Subcutaneous abdominal adipose tissue (tissue), 5 donors: ENCODE results near the gene ZNF821.
"Not testable (repeated sequence)": the region's sequence is repeated elsewhere in the genome, so short reads cannot be mapped to it uniquely, and the experiment has no call there.

ENCODE experiments used
- H3K27ac ChIP-seq: one replicate; pipeline ENCODE4 v1.7.0; 2013; ENCODE audit warnings: low read depth, mild to moderate bottlenecking, inconsistent platforms, low read length, moderate library complexity
- H3K27me3 ChIP-seq, 5 donors: one replicate each; pipeline ENCODE4 v1.7.0; 2013; ENCODE audit warnings: low read length in 5 of 5, inconsistent platforms in 1 of 5; ENCODE audit not compliant: control insufficient read depth in 5 of 5, insufficient read depth in 4 of 5
- H3K36me3 ChIP-seq, 5 donors: one replicate each; pipeline ENCODE4 v1.7.0; 2013; ENCODE audit warnings: low read length in 5 of 5; ENCODE audit not compliant: control insufficient read depth in 5 of 5, insufficient read depth in 5 of 5
- H3K4me1 ChIP-seq, 5 donors: one replicate each; pipeline ENCODE4 v1.7.0; 2013; ENCODE audit warnings: low read length in 5 of 5, mild to moderate bottlenecking in 3 of 5, moderate library complexity in 1 of 5; ENCODE audit not compliant: control insufficient read depth in 5 of 5, insufficient read depth in 5 of 5
- H3K4me3 ChIP-seq, 5 donors: one replicate each; pipeline ENCODE4 v1.7.0; 2013; ENCODE audit warnings: low read length in 5 of 5, low read depth in 1 of 5
- H3K9ac ChIP-seq, 5 donors: one replicate each; pipeline ENCODE4 v1.7.0; 2013; ENCODE audit warnings: low read length in 5 of 5, mild to moderate bottlenecking in 4 of 5, moderate library complexity in 3 of 5
- H3K9me3 ChIP-seq, 5 donors: one replicate each; pipeline ENCODE4 v1.7.0; 2013; ENCODE audit warnings: low read length in 5 of 5; ENCODE audit not compliant: control insufficient read depth in 5 of 5
- donor health status: healthy.
- donor health status: healthy.
- donor health status: healthy.
- donor health status: healthy.
- donor health status: healthy.

Gene ZNF821

GRCh38 chr16:71905765-71906164 is 21.8 kb upstream of the ZNF821 start:
- not testable (repeated sequence) for H3K9me3 ChIP-seq, H3K36me3 ChIP-seq, H3K4me3 ChIP-seq, H3K9ac ChIP-seq, H3K27ac ChIP-seq, H3K27me3 ChIP-seq
- peaks cover 0 to 17% (median 0%) of the 10 kb centered on the region in 5 donors for H3K4me1 ChIP-seq

- H3K27me3 ChIP-seq: no peaks in the 10 kb centered on the region
- no peak overlapping the region for H3K9ac ChIP-seq
- H3K36me3 ChIP-seq: peaks cover 0 to 3% (median 2%) of the 10 kb centered on the region in 5 donors
- no peaks in the 10 kb centered on the region for H3K9me3 ChIP-seq
- H3K4me1 ChIP-seq: peaks cover 0 to 26% (median 10%) of the 10 kb centered on the region in 5 donors
- no peak overlapping the region for H3K4me3 ChIP-seq
- no peak overlapping the region for H3K27ac ChIP-seq
Measured at GRCh38 chr16:71904239-71904638, 20.3 kb upstream of the ZNF821 start.

- Histone ChIP-seq H3K27me3 (no peaks in the 10 kb centered on the region), H3K4me1 (peaks cover 0 to 23% (median 12%) of the 10 kb centered on the region in 5 donors), H3K9ac (no peak overlapping the region), H3K36me3 (no peaks in the 10 kb centered on the region), H3K4me3 (no peak overlapping the region), H3K27ac (peak overlapping the region; percentile 24), H3K9me3 (no peaks in the 10 kb centered on the region)
Measured at GRCh38 chr16:71903608-71904007, 19.6 kb upstream of the ZNF821 start.

DNA sequence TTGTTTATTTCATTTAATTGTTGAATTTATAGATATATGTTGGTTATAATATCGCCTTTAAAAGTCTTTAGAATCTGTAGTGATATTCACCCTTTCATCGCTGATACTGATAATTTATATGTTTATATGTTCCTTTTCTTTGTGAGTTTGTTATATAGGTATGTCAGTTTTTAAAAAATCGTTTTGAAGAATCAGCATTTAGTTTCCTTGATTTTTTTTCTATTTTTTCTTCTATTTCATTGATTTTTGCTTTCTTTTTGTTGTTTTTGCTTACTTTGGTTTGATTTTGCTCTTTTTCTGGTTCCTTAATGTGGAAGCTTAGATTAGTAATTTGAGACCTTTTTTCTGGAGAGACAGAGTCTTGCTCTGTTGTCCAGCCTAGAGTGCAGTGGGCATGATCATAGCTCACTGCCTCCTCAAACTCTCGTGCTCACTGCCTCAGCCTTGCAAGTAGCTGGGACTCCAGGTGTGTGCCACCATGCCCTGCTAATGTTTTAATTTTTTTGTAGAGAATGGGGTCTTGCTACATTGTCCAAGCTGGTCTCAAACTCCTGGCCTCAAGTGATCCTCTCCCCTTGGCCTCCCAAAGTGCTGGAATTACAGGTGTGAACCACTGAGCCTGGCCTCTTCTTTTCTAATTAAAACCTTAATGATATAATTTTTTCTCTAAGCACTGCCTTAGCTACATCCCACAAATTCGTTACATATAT is 18.8 kb upstream of the ZNF821 start:
- Histone ChIP-seq H3K9me3 (no peaks in the 10 kb centered on the region), H3K4me1 (peaks cover 0 to 28% (median 15%) of the 10 kb centered on the region in 5 donors), H3K36me3 (no peaks in the 10 kb centered on the region), H3K27ac (no peak overlapping the region), H3K9ac (no peak overlapping the region), H3K27me3 (no peaks in the 10 kb centered on the region), H3K4me3 (no peak overlapping the region)

DNA sequence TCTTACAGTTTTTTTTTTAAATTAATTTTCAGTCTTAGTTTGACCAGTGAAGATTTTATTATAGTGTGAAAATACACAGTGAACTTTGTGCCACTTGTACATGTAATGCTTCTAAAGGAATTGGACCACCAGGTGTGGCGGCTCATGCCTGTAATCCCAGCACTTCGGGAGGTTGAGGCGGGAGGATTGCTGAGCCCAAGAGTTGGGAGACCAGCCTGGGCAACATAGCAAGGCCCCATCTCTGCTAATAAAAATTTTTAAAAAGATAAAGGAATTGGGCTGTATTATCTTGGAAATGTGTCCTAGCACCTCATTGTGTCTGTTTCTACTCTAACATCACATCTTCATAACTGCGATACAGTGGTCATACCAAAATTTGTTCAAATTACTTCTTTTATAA is 15.2 kb upstream of the ZNF821 start:
- Histone ChIP-seq H3K4me3 (no peak overlapping the region), H3K27me3 (no peaks in the 10 kb centered on the region), H3K9me3 (no peaks in the 10 kb centered on the region), H3K36me3 (no peaks in the 10 kb centered on the region), H3K27ac (no peak overlapping the region), H3K4me1 (peaks cover 0 to 44% (median 33%) of the 10 kb centered on the region in 5 donors), H3K9ac (no peak overlapping the region)

DNA sequence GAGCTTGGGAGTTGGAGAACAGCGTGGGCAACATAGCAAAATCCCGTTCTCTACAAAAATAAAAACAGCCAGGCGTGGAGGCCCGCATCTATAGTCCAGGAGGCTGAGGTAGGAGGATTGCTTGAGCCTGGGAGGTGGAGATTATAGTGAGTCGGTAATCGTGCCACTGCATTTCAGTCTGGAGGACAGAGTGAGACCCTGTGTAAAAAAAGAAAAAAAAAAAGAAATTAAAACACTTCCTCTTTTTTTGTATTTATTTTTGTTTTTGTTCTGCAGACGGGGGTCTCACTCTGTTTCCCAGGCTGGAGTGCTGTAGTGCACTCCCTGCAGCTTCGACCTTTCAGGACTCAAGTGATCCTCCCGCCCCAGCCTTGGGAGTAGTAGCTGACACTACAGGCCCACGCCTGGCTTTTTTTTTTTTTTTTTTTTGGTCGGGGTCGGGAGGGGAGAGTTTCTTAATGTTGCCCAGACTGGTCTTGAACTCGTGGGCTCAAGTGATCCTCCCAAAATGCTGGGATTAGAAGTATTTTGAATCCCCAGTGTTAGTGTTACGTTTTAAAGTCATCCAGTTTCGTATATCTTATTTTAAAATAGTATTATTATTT is 12.9 kb upstream of the ZNF821 start:
- Histone ChIP-seq H3K9ac (peak overlapping the region; percentile 73 to 98 (median 95)), H3K4me1 (peaks cover 0 to 47% (median 37%) of the 10 kb centered on the region in 5 donors), H3K27me3 (no peaks in the 10 kb centered on the region), H3K4me3 (peak overlapping the region; percentile 88 to 98 (median 95)), H3K36me3 (no peaks in the 10 kb centered on the region), H3K9me3 (no peaks in the 10 kb centered on the region), H3K27ac (peak overlapping the region; percentile 99)

DNA sequence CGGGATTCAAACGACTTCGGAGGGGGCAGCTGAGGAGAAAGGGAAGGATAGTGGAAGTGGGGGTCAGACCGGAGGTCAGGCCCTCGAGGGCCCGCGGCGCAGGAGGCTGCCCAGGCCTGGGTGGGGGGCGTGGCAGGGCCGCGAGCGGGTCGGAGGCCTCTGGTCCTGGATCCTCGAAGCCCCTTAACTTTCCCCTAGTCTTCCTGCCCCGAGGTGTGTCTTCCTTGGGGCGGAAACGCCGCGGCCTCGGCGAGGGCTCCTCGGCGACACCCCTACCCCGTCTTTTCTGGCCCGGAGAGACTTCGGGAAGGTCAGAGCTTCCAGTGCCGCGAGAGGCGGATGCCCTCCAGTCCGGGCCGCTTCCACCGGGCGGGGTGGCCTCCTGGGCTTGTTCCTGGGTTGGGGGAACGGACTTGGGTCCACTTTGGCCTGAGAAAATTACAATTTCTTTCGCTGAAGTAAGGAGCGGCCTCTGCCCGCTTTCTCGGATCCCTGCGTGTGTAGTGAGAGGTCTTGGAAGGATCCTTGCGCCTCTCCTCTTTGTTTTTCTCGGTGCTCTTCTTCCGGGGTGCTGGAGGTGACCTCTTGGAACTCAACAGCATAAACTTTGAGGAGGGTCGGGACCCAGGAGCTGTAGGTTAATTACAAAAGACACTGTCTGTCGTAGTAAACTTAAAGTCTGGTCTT is 11.8 kb upstream of the ZNF821 start:
- Histone ChIP-seq H3K9ac (peak overlapping the region; percentile 73 to 98 (median 95)), H3K27me3 (no peaks in the 10 kb centered on the region), H3K9me3 (no peaks in the 10 kb centered on the region), H3K27ac (peak overlapping the region; percentile 99), H3K4me3 (peak overlapping the region; percentile 88 to 99 (median 97)), H3K4me1 (peaks cover 0 to 45% (median 37%) of the 10 kb centered on the region in 5 donors), H3K36me3 (no peaks in the 10 kb centered on the region)

DNA sequence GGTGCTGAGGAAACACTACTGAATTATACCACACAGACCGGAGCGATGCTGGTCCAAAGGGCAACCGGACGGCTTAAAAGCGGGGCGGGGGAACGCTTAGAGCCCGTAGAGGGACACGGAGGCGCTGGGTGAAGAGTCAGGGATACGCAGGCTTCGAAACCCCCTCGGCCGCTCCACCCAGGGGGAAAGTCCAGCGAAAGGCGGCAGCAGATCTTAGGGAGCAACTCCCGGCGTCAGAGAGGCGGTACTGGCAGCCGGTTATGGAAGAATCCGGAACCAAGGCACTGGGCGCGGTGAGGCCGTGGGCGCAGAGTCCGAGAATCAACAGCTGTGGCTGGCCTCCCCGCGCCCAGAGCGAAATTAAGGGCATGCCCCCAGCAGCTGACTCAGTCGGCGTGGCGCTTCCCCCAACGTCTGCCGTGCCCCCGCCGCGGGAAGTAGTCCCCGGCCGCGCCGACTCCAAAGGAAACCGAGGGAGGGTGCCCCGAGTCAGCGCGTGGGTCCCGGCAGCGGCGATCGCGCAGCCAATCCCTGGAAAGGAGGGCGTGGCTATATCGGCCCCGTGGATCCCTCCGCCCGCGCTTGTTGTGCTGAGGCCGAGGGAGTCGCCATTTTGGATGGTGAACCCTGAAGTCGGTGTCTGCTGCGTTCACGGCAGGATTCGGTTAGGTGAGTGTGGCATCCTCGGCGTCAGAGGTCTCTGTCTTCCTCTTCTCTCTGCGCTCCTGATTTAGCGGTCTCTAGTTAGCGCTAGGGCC is 11.1 kb upstream of the ZNF821 start, which contains the start of gene IST1:
TSS of gene IST1 (plus strand) at position 611 of the 758 bp plus-strand sequence. CDS start 20,110 bp downstream, outside the sequence.
- Histone ChIP-seq H3K9me3 (no peaks in the 10 kb centered on the region), H3K9ac (peak within 1 kb of the TSS; percentile 95 to 98 (median 98)), H3K27ac (peak within 1 kb of the TSS; percentile 99), H3K4me1 (peaks cover 0 to 38% (median 33%) of the 10 kb centered on the region in 5 donors), H3K36me3 (no peaks in the 10 kb centered on the region), H3K27me3 (no peaks in the 10 kb centered on the region), H3K4me3 (peak within 1 kb of the TSS; percentile 88 to 99 (median 97))

- Histone ChIP-seq H3K36me3 (no peaks in the 10 kb centered on the region), H3K4me3 (peak overlapping the region; percentile 67 to 98 (median 88)), H3K4me1 (peaks cover 0 to 34% (median 28%) of the 10 kb centered on the region in 5 donors)
Measured at GRCh38 chr16:71894229-71894920, 10.4 kb upstream of the ZNF821 start.

More at GRCh38 chr16:71894229-71894920, 10.4 kb upstream of the ZNF821 start:
- peak overlapping the region; percentile 99 for H3K27ac ChIP-seq
- H3K9me3 ChIP-seq: no peaks in the 10 kb centered on the region
- no peaks in the 10 kb centered on the region for H3K27me3 ChIP-seq
- peak overlapping the region; percentile 84 to 98 (median 98) for H3K9ac ChIP-seq
